ENCODE results near the gene DEFB132. TPM values are rescaled to one million over a fixed set of nuclear protein-coding genes. Genes with fewer than 3 reads are reported as not detected.

The DEFB132 gene
- total and polyA plus RNA-seq, 2 of the 13 experiments (the other 11 are each of a cell fraction or from before 2014, with no cell fraction given), result not detected

GRCh38 chr20:208942-209566 lies 48.5 kb upstream of the DEFB132 start (continued):
- TF ChIP-seq ZC3H13 (CRISPR knock-in tag; IDR thresholded peaks at IDR 0.05) (no peak), BRD4 (CRISPR knock-in tag; IDR thresholded peaks at IDR 0.05) (no peak), HOXD1 (CRISPR knock-in tag; IDR thresholded peaks at IDR 0.05) (no peak), MAF1 (CRISPR knock-in tag; IDR thresholded peaks at IDR 0.05; ENCODE audit: borderline replicate concordance) (no peak), SSRP1 (CRISPR knock-in tag; IDR thresholded peaks at IDR 0.05) (no peak), TFE3 (CRISPR knock-in tag; IDR thresholded peaks at IDR 0.05) (no peak), ZIK1 (CRISPR knock-in tag; IDR thresholded peaks at IDR 0.05; ENCODE audit: borderline replicate concordance, low read depth) (no peak), STAG1 (CRISPR knock-in tag; IDR thresholded peaks at IDR 0.05) (peak; percentile 75), SETDB1 (CRISPR knock-in tag; IDR thresholded peaks at IDR 0.05; ENCODE audit: borderline replicate concordance) (no peak), ZNF362 (CRISPR knock-in tag; IDR thresholded peaks at IDR 0.05; ENCODE audit: borderline replicate concordance) (no peak), ZNF280B (CRISPR knock-in tag; IDR thresholded peaks at IDR 0.05; ENCODE audit: borderline replicate concordance) (no peak), ZNF558 (CRISPR knock-in tag; IDR thresholded peaks at IDR 0.05; ENCODE audit: borderline replicate concordance) (no peak)
- TF ChIP-seq, protein P1, sequence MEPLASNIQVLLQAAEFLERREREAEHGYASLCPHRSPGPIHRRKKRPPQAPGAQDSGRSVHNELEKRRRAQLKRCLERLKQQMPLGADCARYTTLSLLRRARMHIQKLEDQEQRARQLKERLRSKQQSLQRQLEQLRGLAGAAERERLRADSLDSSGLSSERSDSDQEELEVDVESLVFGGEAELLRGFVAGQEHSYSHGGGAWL (CRISPR knock-in tag; IDR thresholded peaks at IDR 0.05), result no peak
- TF ChIP-seq, protein P2, sequence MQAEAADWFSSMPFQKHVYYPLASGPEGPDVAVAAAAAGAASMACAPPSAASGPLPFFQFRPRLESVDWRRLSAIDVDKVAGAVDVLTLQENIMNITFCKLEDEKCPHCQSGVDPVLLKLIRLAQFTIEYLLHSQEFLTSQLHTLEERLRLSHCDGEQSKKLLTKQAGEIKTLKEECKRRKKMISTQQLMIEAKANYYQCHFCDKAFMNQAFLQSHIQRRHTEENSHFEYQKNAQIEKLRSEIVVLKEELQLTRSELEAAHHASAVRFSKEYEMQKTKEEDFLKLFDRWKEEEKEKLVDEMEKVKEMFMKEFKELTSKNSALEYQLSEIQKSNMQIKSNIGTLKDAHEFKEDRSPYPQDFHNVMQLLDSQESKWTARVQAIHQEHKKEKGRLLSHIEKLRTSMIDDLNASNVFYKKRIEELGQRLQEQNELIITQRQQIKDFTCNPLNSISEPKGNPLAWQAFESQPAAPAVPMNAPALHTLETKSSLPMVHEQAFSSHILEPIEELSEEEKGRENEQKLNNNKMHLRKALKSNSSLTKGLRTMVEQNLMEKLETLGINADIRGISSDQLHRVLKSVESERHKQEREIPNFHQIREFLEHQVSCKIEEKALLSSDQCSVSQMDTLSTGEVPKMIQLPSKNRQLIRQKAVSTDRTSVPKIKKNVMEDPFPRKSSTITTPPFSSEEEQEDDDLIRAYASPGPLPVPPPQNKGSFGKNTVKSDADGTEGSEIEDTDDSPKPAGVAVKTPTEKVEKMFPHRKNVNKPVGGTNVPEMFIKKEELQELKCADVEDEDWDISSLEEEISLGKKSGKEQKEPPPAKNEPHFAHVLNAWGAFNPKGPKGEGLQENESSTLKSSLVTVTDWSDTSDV (CRISPR knock-in tag; IDR thresholded peaks at IDR 0.05), result no peak
- TF ChIP-seq, protein P3, sequence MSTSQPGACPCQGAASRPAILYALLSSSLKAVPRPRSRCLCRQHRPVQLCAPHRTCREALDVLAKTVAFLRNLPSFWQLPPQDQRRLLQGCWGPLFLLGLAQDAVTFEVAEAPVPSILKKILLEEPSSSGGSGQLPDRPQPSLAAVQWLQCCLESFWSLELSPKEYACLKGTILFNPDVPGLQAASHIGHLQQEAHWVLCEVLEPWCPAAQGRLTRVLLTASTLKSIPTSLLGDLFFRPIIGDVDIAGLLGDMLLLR (CRISPR knock-in tag; IDR thresholded peaks at IDR 0.05), result no peak
- TF ChIP-seq, protein P4, sequence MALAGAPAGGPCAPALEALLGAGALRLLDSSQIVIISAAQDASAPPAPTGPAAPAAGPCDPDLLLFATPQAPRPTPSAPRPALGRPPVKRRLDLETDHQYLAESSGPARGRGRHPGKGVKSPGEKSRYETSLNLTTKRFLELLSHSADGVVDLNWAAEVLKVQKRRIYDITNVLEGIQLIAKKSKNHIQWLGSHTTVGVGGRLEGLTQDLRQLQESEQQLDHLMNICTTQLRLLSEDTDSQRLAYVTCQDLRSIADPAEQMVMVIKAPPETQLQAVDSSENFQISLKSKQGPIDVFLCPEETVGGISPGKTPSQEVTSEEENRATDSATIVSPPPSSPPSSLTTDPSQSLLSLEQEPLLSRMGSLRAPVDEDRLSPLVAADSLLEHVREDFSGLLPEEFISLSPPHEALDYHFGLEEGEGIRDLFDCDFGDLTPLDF (CRISPR knock-in tag; IDR thresholded peaks at IDR 0.05), result no peak
- TF ChIP-seq, protein P5, sequence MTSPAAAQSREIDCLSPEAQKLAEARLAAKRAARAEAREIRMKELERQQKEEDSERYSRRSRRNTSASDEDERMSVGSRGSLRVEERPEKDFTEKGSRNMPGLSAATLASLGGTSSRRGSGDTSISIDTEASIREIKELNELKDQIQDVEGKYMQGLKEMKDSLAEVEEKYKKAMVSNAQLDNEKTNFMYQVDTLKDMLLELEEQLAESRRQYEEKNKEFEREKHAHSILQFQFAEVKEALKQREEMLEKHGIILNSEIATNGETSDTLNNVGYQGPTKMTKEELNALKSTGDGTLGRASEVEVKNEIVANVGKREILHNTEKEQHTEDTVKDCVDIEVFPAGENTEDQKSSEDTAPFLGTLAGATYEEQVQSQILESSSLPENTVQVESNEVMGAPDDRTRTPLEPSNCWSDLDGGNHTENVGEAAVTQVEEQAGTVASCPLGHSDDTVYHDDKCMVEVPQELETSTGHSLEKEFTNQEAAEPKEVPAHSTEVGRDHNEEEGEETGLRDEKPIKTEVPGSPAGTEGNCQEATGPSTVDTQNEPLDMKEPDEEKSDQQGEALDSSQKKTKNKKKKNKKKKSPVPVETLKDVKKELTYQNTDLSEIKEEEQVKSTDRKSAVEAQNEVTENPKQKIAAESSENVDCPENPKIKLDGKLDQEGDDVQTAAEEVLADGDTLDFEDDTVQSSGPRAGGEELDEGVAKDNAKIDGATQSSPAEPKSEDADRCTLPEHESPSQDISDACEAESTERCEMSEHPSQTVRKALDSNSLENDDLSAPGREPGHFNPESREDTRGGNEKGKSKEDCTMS (CRISPR knock-in tag; conservative IDR thresholded peaks at IDR 0.05), result no peak

All from HepG2 (cell line).